ENCODE results near the gene EYA3.

Gene EYA3

DNA sequence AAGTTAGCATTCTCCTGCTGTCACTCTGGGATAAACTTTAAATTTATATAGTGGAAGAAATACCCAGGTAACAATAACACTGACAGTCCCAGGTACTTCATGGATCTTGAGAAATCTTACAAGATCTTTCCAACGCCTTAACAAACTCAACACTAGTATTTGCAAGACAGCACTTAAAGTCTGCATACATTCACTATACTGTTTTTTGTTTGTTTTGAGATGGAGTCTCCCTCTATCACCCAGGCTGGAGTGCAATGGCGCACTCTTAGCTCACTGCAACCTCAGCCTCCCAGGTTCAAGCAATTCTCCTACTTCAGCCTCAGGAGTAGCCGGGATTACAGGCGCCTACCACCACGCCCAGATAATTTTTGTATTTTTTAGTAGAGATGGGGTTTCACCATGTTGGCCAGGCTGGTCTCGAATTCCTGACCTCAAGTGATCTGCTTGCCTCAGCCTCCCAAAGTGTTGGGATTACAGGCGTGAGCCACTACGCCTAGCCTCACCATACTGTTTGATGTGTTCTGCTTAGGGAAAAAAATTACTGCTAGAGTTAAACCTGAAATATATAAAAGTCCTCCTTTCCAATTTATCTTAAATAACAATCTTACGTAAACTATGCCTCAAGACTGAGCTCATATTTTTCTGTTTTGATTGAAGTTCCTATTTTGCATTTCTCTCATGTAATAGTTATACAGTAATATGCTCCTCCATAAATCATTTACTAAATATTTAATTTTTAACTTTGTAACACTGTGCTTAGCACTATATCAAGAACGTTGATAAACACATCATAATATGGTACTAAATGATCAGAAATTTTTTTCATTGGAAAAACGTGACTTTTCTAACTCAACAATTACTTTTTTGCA, 17.5 kb downstream of the EYA3 start:
- DNase-seq (ENCODE audit: extremely low read depth, low read depth) = no peak
- TF ChIP-seq, protein P1, sequence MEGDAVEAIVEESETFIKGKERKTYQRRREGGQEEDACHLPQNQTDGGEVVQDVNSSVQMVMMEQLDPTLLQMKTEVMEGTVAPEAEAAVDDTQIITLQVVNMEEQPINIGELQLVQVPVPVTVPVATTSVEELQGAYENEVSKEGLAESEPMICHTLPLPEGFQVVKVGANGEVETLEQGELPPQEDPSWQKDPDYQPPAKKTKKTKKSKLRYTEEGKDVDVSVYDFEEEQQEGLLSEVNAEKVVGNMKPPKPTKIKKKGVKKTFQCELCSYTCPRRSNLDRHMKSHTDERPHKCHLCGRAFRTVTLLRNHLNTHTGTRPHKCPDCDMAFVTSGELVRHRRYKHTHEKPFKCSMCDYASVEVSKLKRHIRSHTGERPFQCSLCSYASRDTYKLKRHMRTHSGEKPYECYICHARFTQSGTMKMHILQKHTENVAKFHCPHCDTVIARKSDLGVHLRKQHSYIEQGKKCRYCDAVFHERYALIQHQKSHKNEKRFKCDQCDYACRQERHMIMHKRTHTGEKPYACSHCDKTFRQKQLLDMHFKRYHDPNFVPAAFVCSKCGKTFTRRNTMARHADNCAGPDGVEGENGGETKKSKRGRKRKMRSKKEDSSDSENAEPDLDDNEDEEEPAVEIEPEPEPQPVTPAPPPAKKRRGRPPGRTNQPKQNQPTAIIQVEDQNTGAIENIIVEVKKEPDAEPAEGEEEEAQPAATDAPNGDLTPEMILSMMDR (IDR thresholded peaks at IDR 0.05; ENCODE audit: low read depth, low read length) = no peak

DNA sequence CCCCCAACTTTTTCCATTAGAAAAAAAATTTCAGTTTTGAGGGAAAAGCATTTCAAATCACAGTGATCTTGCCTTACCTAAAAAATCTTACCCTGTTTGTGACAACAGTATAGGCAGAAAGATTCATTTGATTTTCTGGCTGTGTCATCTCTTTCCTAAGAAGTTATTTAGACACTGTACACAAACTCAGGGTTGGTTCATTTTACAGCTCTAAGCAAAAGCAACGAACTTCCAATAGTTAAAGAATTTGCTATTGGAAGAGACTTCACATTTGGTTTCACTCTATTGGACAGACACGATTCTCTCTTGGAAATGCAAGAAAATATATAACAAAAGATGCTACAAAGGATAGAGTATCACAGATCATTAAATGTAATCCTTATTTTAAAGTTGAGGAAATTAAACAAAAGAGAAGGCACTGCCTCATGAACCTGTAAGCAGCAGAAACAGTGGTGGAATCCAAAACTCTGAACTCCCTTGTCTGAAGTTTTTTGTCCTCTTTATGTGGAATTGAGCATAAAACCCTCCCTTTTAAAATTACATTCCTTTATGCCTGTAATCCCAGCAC, 20.8 kb downstream of the EYA3 start:
- no peak for DNase-seq (ENCODE audit: extremely low read depth, low read depth)
- TF ChIP-seq, protein P1 (IDR thresholded peaks at IDR 0.05; ENCODE audit: low read depth, low read length) = no peak

DNA sequence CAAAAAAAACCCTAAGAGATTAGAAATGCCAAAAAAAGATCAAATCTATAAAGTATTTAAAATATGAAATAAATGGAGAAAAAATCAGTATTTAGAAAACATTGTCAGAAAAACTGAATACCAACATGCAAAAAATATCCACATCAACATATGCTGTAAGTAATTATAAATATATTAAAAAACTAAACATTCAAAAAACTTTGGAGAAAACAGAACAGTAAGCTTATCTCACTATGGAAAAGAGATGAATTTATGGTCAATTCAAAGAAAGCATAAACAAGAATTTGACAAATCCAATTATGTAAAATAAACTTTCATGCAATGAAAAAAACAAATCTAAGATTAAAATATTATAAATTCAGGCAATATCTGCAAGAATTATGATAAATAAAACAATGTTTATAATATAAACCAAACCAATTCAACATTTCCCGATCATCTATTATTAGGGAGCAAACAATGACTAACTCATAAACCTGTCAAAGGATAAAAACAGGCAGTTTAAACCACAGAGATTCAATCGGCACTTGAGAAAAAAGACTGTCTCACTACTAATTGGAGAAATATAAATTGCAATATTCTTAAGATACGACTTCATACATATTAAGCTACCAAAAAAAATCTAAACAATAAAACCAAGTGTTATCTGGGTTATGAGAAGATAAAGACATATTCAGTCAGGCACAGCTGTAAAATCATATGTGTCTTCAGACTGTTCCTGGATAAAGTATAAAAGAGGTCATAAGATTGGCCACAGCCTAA, 21.8 kb downstream of the EYA3 start:
- TF ChIP-seq, protein P1 (IDR thresholded peaks at IDR 0.05; ENCODE audit: low read depth, low read length) = no peak
- no peak for DNase-seq (ENCODE audit: extremely low read depth, low read depth)

DNA sequence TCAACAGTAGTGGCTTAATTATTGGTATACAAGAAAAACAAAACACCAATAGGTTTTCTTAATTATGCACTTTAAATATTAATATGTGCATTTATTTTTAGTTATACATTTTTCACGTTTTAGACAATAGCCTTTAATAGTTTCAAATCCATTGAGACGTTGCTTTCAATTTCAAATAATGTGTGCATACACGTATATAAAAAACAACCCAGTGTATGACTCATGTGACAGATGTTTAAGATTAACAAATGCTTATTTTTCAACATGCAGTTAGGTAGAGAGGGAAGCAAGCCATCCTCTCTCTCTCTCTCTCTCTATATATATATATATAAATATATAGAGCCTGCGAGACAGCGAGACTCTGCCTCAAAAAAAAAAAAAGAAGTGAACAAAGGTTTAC, 24.3 kb downstream of the EYA3 start:
- no peak for DNase-seq (ENCODE audit: extremely low read depth, low read depth)
- TF ChIP-seq, protein P1 (IDR thresholded peaks at IDR 0.05; ENCODE audit: low read depth, low read length) = no peak

DNA sequence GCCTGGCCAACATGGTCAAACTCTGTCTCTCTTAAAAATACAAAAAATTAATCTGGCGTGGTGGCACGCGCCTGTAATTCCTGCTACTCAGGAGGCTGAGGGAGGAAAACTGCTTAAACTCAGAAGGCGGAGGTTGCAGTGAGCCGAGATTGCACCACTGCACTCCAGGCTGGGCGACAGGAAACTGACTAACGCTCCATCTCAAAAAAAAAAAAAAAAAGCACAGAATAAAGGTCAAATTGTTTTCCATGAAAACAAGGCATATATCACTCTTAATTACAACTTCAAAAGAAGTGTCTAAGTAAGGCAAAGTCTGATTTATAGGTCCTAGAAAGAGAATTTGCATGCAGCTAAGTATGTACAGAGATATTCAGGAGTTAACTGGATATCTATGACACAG, 25.6 kb downstream of the EYA3 start:
- TF ChIP-seq, protein P1 (IDR thresholded peaks at IDR 0.05; ENCODE audit: low read depth, low read length) = no peak
- DNase-seq (ENCODE audit: extremely low read depth, low read depth) = no peak

DNA sequence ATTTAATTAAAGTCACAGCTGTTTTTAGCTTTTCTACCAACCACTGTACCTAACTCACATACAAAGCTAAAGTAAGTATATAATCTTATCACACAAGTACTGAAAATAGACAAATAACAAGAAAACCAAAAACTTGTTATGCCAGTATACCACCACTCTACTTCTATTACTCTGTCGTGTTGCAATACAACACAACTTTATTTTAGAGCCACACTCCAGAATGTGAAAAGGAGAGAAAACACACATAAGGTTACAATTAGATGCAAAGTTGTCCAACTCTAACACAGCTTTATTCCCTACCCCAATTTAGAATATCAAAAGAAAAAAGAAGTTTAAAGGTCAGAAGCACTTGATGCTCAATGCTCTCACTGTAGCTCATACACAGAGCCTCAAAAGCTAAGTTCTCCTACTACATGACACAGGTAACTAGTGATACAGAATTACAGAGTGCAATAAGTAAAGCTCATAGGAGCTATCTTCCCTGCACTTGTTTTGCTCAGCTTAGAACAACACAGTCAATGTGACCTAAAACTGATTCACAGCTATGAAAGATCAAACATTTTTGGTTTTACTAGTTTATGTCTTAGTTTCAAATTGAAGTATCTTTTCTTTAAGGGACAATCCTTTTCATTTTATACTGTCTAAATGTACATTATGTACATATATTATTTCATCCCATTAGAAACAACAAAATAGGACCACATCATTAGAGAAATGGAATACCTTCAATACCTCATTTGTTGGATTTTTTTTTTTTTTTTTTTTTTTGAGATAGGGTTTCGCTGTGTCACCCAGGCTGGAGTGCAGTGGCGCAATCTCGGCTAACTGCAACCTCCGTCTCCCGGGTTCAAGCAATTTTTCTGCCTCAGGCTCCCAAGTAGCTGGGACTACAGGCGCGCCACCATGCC, 29.2 kb downstream of the EYA3 start:
- TF ChIP-seq, protein P1 (IDR thresholded peaks at IDR 0.05; ENCODE audit: low read depth, low read length) = no peak
- DNase-seq (ENCODE audit: extremely low read depth, low read depth) = no peak

Data from AG09319 (cell line).